GM19468 (cell line): Measurements from ENCODE around the gene PCDHGC5.
A peak's percentile ranks its signal among the peaks of the same experiment; 100 is the strongest.

Experiments used
- ATAC-seq: cut with Tn5 transposase; IDR thresholded peaks from one replicate; pipeline ENCODE4 v1.9.1; 2021; ENCODE audit warnings: mild to moderate bottlenecking, moderate library complexity, moderate number of reproducible peaks; ENCODE audit not compliant: unreplicated experiment; ENCODE audit errors: extremely low read depth

PCDHGC5 gene

GRCh38 chr5:141488591-141489561 is at the start of gene PCDHGC5:
Gene PCDHGC5, plus strand, starts transcription at chr5:141489081. Its CDS starts 160 bp downstream, at chr5:141489241.
- no peak for ATAC-seq

GRCh38 chr5:141439411-141440141 is 49.3 kb upstream of the PCDHGC5 start:
- ATAC-seq = no peak

GRCh38 chr5:141440341-141440740 is 48.5 kb upstream of the PCDHGC5 start:
- no peak for ATAC-seq

- ATAC-seq = no peak
Measured at GRCh38 chr5:141441571-141442170, 47.2 kb upstream of the PCDHGC5 start.

GRCh38 chr5:141465351-141465750 is 23.5 kb upstream of the PCDHGC5 start:
- no peak for ATAC-seq

- ATAC-seq = peak; percentile 97
Measured at GRCh38 chr5:141475625-141476131, 13.2 kb upstream of the PCDHGC5 start, which contains the start of gene PCDHGC3. Gene PCDHGC3, plus strand, starts transcription at chr5:141475966. Its CDS starts 151 bp downstream, at chr5:141476117.

- no peak for ATAC-seq
Measured at GRCh38 chr5:141476132-141476911, 12.6 kb upstream of the PCDHGC5 start.

- no peak for ATAC-seq
Measured at GRCh38 chr5:141477044-141477575, 11.8 kb upstream of the PCDHGC5 start.

- no peak for ATAC-seq
Measured at GRCh38 chr5:141477815-141478214, 11.1 kb upstream of the PCDHGC5 start.

- ATAC-seq = no peak
Measured at GRCh38 chr5:141478321-141478945, 10.4 kb upstream of the PCDHGC5 start.

GRCh38 chr5:141479776-141480175 is 9.1 kb upstream of the PCDHGC5 start:
- ATAC-seq = no peak

GRCh38 chr5:141483902-141484301 is 5.0 kb upstream of the PCDHGC5 start:
- ATAC-seq = no peak

- no peak for ATAC-seq
Measured at GRCh38 chr5:141484310-141484640, 4.6 kb upstream of the PCDHGC5 start.

GRCh38 chr5:141484641-141485311 is 4.1 kb upstream of the PCDHGC5 start, which contains the start of gene PCDHGC4:
Gene PCDHGC4, plus strand, starts transcription at chr5:141485030. Its CDS starts 144 bp downstream, at chr5:141485174.
- ATAC-seq = no peak

- no peak for ATAC-seq
Measured at GRCh38 chr5:141485321-141486055, 3.4 kb upstream of the PCDHGC5 start.

- ATAC-seq = no peak
Measured at GRCh38 chr5:141486091-141486490, 2.8 kb upstream of the PCDHGC5 start.

- ATAC-seq = no peak
Measured at GRCh38 chr5:141487131-141487530, 1.8 kb upstream of the PCDHGC5 start.

GRCh38 chr5:141489841-141490240 is 960 bp downstream of the PCDHGC5 start:
- ATAC-seq = no peak
